HepG2 (cell line): ENCODE data around the gene PPP1R27. TPM values are rescaled to one million over a fixed set of nuclear protein-coding genes. Genes with fewer than 3 reads are reported as not detected.

Source experiments
- DMAP1 ChIP-seq: IDR thresholded peaks from 2 replicates; pipeline ENCODE4 v1.6.1; 2016
- FOXC1 ChIP-seq: sonication (generic); formaldehyde crosslinking; IDR thresholded peaks from 2 replicates; pipeline ENCODE4 v1.8.0; 2022; ENCODE audit warnings: mild to moderate bottlenecking, missing genetic modification reagents, borderline replicate concordance
- KLF11 ChIP-seq: IDR thresholded peaks from 2 replicates; pipeline ENCODE4 v1.6.1; 2016; ENCODE audit warnings: missing compliant biosample characterization
- KLF13 ChIP-seq: sonication (generic); formaldehyde crosslinking; IDR thresholded peaks from 2 replicates; pipeline ENCODE4 v1.4.0; 2020; ENCODE audit warnings: mild to moderate bottlenecking, missing genetic modification reagents
- MBNL3 ChIP-seq: fragments of 250-450 bp; sonication (Bioruptor Pico); conservative IDR thresholded peaks from 2 replicates; pipeline ENCODE4 v1.8.0; 2022; ENCODE audit warnings: mild to moderate bottlenecking, inconsistent platforms
- NR2F1 ChIP-seq, 2 experiments: fragments of 450-650 bp in 1 of 2; formaldehyde crosslinking in 1 of 2; IDR thresholded peaks; 2 replicates each; pipeline versions ENCODE4 v1.5.0 to v1.6.1; 2016 to 2020; ENCODE audit warnings: mild to moderate bottlenecking in 1 of 2, missing compliant biosample characterization in 1 of 2, missing genetic modification reagents in 1 of 2, moderate library complexity in 1 of 2
- STAT5B ChIP-seq: sonication (generic); formaldehyde crosslinking; IDR thresholded peaks from 2 replicates; pipeline ENCODE4 v1.4.0; 2020; ENCODE audit warnings: missing genetic modification reagents
- TBX2 ChIP-seq: sonication (generic); formaldehyde crosslinking; IDR thresholded peaks from 2 replicates; pipeline ENCODE4 v1.5.0; 2020; ENCODE audit warnings: missing genetic modification reagents, mild to moderate bottlenecking, borderline replicate concordance
- YEATS2 ChIP-seq: sonication (generic); formaldehyde crosslinking; IDR thresholded peaks from 2 replicates; pipeline ENCODE4 v1.4.0; 2020; ENCODE audit warnings: missing genetic modification reagents, borderline replicate concordance
- ZFYVE20 ChIP-seq: sonication (generic); formaldehyde crosslinking; IDR thresholded peaks from 2 replicates; pipeline ENCODE4 v1.8.0; 2023; ENCODE audit warnings: low read depth, mild to moderate bottlenecking, moderate library complexity, missing genetic modification reagents, borderline replicate concordance
- ZNF143 ChIP-seq: sonication (generic); formaldehyde crosslinking; IDR thresholded peaks from 2 replicates; pipeline ENCODE4 v1.4.0; 2020; ENCODE audit warnings: missing genetic modification reagents
- ZNF235 ChIP-seq: sonication (generic); formaldehyde crosslinking; IDR thresholded peaks from 2 replicates; pipeline ENCODE4 v1.8.1; 2023; ENCODE audit warnings: mild to moderate bottlenecking, missing genetic modification reagents, borderline replicate concordance
- ZNF292 ChIP-seq: sonication (generic); formaldehyde crosslinking; IDR thresholded peaks from 2 replicates; pipeline ENCODE4 v1.8.1; 2022; ENCODE audit warnings: mild to moderate bottlenecking, low read depth, missing genetic modification reagents, borderline replicate concordance
- ZNF781 ChIP-seq: sonication (generic); formaldehyde crosslinking; IDR thresholded peaks from 2 replicates; pipeline ENCODE4 v1.5.1; 2020; ENCODE audit warnings: borderline replicate concordance, mild to moderate bottlenecking, missing genetic modification reagents; ENCODE audit errors: not compliant biosample characterization
- ZSCAN21 ChIP-seq: sonication (generic); formaldehyde crosslinking; IDR thresholded peaks from 2 replicates; pipeline ENCODE4 v1.8.0; 2022; ENCODE audit warnings: mild to moderate bottlenecking, missing genetic modification reagents, moderate library complexity, borderline replicate concordance
- polyA plus RNA-seq, 8 experiments: library from polyadenylated mRNA; depleted of rRNA in 3 of 8; stranded (reverse) in 7 of 8; unstranded in 1 of 8; fragments of >200 nt; fragmentation: Illumina TruSeq in 4 of 8; extraction: Trizol in 4 of 8; gene quantifications; 2 replicates each; pipeline versions ENCODE4 v1.2.1 to v1.2.3, GENCODE V29; 2011 to 2016; ENCODE audit warnings: low read depth in 4 of 8, missing spikeins in 1 of 8, mixed read lengths in 1 of 8; ENCODE audit not compliant: insufficient read depth in 1 of 8
- total RNA-seq, 5 experiments: library from RNA; depleted of rRNA; stranded (reverse); fragments of >200 nt; fragmentation: Illumina TruSeq; extraction: Trizol; gene quantifications; 2 replicates each; pipeline ENCODE4 v1.2.3, GENCODE V29; 2016; ENCODE audit warnings: low read depth in 1 of 5
- TF ChIP-seq, protein P1 (sequence below): sonication (generic); formaldehyde crosslinking; IDR thresholded peaks from 2 replicates; pipeline ENCODE4 v1.4.0; 2020; ENCODE audit warnings: missing genetic modification reagents, borderline replicate concordance
- TF ChIP-seq, protein P2 (sequence below): sonication (generic); formaldehyde crosslinking; IDR thresholded peaks from 2 replicates; pipeline ENCODE4 v1.5.1; 2020; ENCODE audit warnings: missing genetic modification reagents, mild to moderate bottlenecking, borderline replicate concordance
- TF ChIP-seq, protein P3 (sequence below): sonication (generic); formaldehyde crosslinking; IDR thresholded peaks from 2 replicates; pipeline ENCODE4 v1.4.0; 2020; ENCODE audit warnings: missing genetic modification reagents
- TF ChIP-seq, protein P4 (sequence below): sonication (generic); formaldehyde crosslinking; IDR thresholded peaks from 2 replicates; pipeline ENCODE4 v1.5.0; 2020; ENCODE audit warnings: mild to moderate bottlenecking, missing genetic modification reagents, borderline replicate concordance

PPP1R27 gene
- total and polyA plus RNA-seq, 2 of the 13 experiments (the other 11 are each of a cell fraction or from before 2014, with no cell fraction given): 0.17 to 1.00 TPM

DNA sequence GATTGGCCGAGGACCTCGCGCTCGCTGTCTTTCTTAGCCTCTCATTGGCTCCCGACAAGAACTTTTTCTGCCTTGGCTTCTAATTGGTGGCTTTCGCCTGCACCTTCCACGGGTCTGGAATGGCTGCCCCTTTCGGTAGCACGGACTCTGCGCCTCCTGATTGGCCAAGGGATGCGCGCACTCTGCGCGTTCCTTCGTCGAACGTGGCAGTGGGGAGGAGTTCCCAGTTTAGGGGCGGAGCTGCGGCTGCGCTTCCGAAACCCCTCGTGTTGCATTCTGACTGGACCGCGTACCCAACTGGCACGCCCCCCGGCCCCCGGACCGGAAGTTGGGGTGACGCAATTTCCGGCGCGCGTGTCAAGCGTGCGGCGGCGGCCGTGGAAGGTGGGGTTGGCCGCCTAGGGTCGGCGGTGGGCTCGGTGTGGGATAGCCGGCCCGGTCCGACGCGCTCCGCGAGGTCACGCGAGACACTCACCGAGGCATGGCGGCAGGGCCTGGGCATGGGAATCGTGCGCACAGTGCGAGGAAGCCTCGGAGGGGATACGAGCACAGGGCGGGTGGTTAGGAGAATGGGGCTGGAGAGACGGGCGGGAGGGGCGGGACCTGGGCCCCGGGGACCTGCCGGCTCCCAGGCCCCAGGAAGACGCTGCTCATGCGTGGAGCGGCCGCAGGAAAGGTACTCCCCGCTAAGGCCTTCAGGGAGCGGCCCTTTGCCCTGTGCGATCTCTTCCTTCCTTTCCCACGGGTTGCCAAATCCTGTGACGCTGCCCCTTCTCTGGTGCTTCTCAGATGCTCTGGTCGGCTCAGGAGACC lies 26.1 kb upstream of the PPP1R27 start (continued):
- TF ChIP-seq, protein P1, sequence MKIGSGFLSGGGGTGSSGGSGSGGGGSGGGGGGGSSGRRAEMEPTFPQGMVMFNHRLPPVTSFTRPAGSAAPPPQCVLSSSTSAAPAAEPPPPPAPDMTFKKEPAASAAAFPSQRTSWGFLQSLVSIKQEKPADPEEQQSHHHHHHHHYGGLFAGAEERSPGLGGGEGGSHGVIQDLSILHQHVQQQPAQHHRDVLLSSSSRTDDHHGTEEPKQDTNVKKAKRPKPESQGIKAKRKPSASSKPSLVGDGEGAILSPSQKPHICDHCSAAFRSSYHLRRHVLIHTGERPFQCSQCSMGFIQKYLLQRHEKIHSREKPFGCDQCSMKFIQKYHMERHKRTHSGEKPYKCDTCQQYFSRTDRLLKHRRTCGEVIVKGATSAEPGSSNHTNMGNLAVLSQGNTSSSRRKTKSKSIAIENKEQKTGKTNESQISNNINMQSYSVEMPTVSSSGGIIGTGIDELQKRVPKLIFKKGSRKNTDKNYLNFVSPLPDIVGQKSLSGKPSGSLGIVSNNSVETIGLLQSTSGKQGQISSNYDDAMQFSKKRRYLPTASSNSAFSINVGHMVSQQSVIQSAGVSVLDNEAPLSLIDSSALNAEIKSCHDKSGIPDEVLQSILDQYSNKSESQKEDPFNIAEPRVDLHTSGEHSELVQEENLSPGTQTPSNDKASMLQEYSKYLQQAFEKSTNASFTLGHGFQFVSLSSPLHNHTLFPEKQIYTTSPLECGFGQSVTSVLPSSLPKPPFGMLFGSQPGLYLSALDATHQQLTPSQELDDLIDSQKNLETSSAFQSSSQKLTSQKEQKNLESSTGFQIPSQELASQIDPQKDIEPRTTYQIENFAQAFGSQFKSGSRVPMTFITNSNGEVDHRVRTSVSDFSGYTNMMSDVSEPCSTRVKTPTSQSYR (CRISPR knock-in tag): peak; percentile 72; the same call in 1 of the 2 replicates
- 0 out of 4 replicates have a peak, but pooled peaks of 1 of the 2 experiments have one; percentile 18 for TF ChIP-seq NR2F1 (CRISPR knock-in tag; IDR thresholded peaks at IDR 0.05)
- no peak for TF ChIP-seq ZNF292 (CRISPR knock-in tag)
- peak; percentile 84; the same call in 1 of the 2 replicates for TF ChIP-seq ZSCAN21 (CRISPR knock-in tag)
- TF ChIP-seq FOXC1 (CRISPR knock-in tag): no peak
- TF ChIP-seq STAT5B (CRISPR knock-in tag): peak; percentile 87; the same call in 1 of the 2 replicates
- peak; percentile 73; the same call in 1 of the 2 replicates for TF ChIP-seq ZNF235 (CRISPR knock-in tag)
- TF ChIP-seq ZFYVE20 (CRISPR knock-in tag): peak; percentile 96
- peak; percentile 65 for TF ChIP-seq KLF13 (CRISPR knock-in tag)
- TF ChIP-seq, protein P2, sequence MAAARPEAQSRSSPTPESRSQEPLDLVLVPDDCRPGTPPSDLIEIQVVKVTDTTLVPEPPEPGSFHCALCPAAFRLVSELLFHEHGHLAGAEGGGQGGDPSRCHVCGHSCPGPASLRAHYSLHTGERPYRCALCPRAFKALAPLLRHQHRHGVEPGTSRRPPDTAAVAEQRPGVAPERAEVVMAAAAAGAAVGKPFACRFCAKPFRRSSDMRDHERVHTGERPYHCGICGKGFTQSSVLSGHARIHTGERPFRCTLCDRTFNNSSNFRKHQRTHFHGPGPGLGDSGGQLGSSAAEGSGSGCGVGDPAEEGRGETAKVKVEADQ (CRISPR knock-in tag): peak; percentile 32; the same call in 1 of the 2 replicates
- TF ChIP-seq ZNF143 (CRISPR knock-in tag): peak; percentile 55
- peak; percentile 97 for TF ChIP-seq KLF11
- peak; percentile 98 for TF ChIP-seq DMAP1 (CRISPR knock-in tag)
- TF ChIP-seq ZNF781: peak; percentile 12
- TF ChIP-seq, protein P3, sequence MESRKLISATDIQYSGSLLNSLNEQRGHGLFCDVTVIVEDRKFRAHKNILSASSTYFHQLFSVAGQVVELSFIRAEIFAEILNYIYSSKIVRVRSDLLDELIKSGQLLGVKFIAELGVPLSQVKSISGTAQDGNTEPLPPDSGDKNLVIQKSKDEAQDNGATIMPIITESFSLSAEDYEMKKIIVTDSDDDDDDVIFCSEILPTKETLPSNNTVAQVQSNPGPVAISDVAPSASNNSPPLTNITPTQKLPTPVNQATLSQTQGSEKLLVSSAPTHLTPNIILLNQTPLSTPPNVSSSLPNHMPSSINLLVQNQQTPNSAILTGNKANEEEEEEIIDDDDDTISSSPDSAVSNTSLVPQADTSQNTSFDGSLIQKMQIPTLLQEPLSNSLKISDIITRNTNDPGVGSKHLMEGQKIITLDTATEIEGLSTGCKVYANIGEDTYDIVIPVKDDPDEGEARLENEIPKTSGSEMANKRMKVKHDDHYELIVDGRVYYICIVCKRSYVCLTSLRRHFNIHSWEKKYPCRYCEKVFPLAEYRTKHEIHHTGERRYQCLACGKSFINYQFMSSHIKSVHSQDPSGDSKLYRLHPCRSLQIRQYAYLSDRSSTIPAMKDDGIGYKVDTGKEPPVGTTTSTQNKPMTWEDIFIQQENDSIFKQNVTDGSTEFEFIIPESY (CRISPR knock-in tag): peak; percentile 65
- peak; percentile 82 for TF ChIP-seq TBX2 (CRISPR knock-in tag)
- 0 out of 2 replicates have a peak, but pooled peaks have one; percentile 94 for TF ChIP-seq MBNL3 (CRISPR knock-in tag)
- TF ChIP-seq, protein P4, sequence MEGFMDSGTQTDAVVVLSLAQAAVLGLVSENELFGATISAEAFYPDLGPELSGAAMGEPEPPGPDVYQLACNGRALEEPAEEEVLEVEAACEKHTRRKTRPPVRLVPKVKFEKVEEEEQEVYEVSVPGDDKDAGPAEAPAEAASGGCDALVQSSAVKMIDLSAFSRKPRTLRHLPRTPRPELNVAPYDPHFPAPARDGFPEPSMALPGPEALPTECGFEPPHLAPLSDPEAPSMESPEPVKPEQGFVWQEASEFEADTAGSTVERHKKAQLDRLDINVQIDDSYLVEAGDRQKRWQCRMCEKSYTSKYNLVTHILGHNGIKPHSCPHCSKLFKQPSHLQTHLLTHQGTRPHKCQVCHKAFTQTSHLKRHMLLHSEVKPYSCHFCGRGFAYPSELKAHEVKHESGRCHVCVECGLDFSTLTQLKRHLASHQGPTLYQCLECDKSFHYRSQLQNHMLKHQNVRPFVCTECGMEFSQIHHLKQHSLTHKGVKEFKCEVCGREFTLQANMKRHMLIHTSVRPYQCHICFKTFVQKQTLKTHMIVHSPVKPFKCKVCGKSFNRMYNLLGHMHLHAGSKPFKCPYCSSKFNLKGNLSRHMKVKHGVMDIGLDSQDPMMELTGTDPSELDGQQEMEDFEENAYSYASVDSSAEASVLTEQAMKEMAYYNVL (CRISPR knock-in tag): peak; percentile 95; the same call in 1 of the 2 replicates
- TF ChIP-seq YEATS2 (CRISPR knock-in tag): peak; percentile 99; the same call in 1 of the 2 replicates
